Sigmoid colon (tissue), 7 donors: ENCODE measurements around the gene GATA2. TPM values are rescaled to one million over a fixed set of nuclear protein-coding genes. Genes with fewer than 3 reads are reported as not detected.

Experiments
- DNase-seq: peaks from one replicate; pipeline ENCODE4 v3.0.0-alpha.2; 2019
- H3K27ac ChIP-seq, 4 donors: fragments of 200-600 bp; sonication (generic); one replicate each; pipeline ENCODE4 v1.5.1; 2016 to 2019; ENCODE audit warnings: mild to moderate bottlenecking in 1 of 4
- H3K27me3 ChIP-seq, 3 donors: fragments of 200-600 bp; sonication (generic); one replicate each; pipeline ENCODE4 v1.5.1; 2019; ENCODE audit warnings: mild to moderate bottlenecking in 1 of 3
- H3K36me3 ChIP-seq, 4 donors: fragments of 200-600 bp; sonication (generic); one replicate each; pipeline ENCODE4 v1.5.1; 2016 to 2019
- H3K4me1 ChIP-seq, 4 donors: fragments of 200-600 bp; sonication (generic); one replicate each; pipeline ENCODE4 v1.5.1; 2017 to 2019
- H3K4me3 ChIP-seq, 4 donors: fragments of 200-600 bp; sonication (generic); one replicate each; pipeline ENCODE4 v1.5.1; 2017 to 2019; ENCODE audit warnings: mild to moderate bottlenecking in 2 of 4, moderate library complexity in 1 of 4
- H3K9me3 ChIP-seq, 4 donors: fragments of 200-600 bp in 3 of 4; sonication (generic) in 3 of 4; one replicate each; pipeline versions ENCODE4 v1.5.1 to v1.6.1; 2013 to 2019
- EP300 ChIP-seq, 4 donors: sonication (generic); formaldehyde crosslinking; IDR thresholded peaks; one replicate each; pipeline ENCODE4 v1.6.1; 2017; ENCODE audit warnings: antibody characterized with exemption in 4 of 4
- POLR2A ChIP-seq, 2 donors: fragments of 450-650 bp; IDR thresholded peaks; one replicate each; pipeline ENCODE4 v1.6.1; 2016; ENCODE audit warnings: antibody characterized with exemption in 2 of 2, mild to moderate bottlenecking in 2 of 2, moderate library complexity in 2 of 2
- POLR2AphosphoS5 ChIP-seq, 4 donors: sonication (generic); formaldehyde crosslinking; IDR thresholded peaks; one replicate each; pipeline ENCODE4 v1.6.1; 2017; ENCODE audit warnings: antibody characterized with exemption in 4 of 4
- WGBS, 2 donors: extraction: QIAGEN DNeasy Blood & Tissue Kit; methylation state at CpG; one replicate each; pipeline ENCODE4 v1.1.7; 2013; 5-methylcytosine and 5-hydroxymethylcytosine counted together
- intact Hi-C: fragments of 100-400 bp; cut with DNase I; formaldehyde crosslinking; loops from one replicate; pipeline ENCODE4 v1.15.1; 2023
- polyA plus RNA-seq, 3 donors: library from polyadenylated mRNA; stranded (reverse); fragments of 200-250 nt; gene quantifications; one replicate each; pipeline ENCODE4 v1.2.3, GENCODE V29; 2013
- total RNA-seq, 4 donors: library from RNA; depleted of rRNA; stranded (reverse); fragments of >200 nt; gene quantifications; one replicate each; pipeline ENCODE4 v1.1.0, GENCODE V29; 2016
- TF ChIP-seq, protein P1 (sequence below), 4 experiments: fragments of 450-650 bp in 3 of 4; fragments of 200-600 bp in 1 of 4; IDR thresholded peaks; one replicate each; pipeline ENCODE4 v1.5.1; 2016 to 2019; ENCODE audit warnings: antibody characterized with exemption in 4 of 4, mild to moderate bottlenecking in 3 of 4, moderate library complexity in 2 of 4
- donor health status: healthy with polysubstance abuse.
- donor health status: Bipolar disorder and iron deficiency.
- donor health status: healthy.

Gene GATA2
- total and polyA plus RNA-seq, 7 donors: 0.46 to 6.6 (median 3.5) TPM

DNA sequence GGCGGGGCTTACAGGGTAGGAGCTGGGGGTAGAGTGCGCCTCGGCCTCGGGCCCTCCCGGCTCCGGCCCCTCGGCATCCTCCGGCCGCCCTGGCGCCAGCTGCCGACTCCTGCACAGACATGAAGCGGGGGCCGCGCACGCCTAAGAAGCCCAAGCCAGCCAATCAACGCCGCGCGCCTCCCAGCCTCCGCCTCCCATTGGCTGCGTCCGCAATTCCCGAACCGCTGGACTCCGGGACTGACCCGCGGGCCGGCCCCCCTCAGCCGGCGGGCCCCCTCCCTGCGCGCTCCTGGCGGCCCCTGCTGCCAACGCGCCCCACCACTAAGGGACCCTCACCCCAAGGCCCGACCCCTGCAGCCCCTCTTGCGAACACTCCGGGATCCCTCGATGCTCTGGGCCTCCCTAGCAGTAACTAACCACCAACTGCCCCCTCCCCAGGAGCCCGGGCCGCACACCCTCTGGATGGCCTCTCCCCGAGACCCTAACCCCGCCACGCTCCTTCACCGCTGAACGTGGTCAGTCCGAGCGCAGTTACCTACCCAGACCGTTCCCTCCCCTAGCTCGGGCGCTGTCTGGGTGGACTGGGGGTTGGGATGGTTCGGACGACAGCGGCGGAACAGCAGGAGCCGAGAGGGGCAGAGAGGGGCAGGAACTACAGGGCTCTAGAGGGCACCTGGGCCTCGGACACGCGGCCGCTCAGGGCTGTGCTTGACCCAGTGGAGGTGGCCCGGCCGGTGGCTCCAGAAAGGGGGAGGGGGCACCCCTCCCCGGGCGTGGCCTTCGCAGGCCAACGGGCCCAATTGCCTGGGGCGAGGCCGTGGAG is 5.0 kb downstream of the GATA2 start:
- H3K4me1 ChIP-seq: peaks cover 0 to 80% (median 66%) of the 10 kb centered on the region in 4 donors
- intact Hi-C loops: no loop called here
- peak overlapping the region; percentile 33 to 75 (median 52) for H3K27ac ChIP-seq

DNA sequence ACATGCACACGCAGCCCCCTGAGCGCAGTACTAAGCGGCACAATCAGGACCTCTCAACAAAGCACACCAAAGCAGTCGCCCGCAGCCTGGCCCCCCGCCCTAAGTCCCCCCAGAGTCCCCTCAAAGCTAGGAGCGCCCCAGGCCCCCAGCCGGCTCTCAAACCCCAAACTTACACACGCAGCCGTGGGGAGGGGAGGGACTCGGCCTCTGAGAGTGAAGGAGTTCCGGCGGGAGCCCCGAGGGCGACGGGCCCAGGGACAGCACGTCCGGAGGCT is 5.5 kb downstream of the GATA2 start:
- H3K27me3 ChIP-seq: peaks cover 89 to 100% (median 99%) of the 10 kb centered on the region in 3 donors
- WGBS, 2 donors: 1 to 3% methylated on average over 18 of the region's 18 CpGs
- DNase-seq: no peak
- peak overlapping the region in 1 of 4 donors; percentile 75 for H3K27ac ChIP-seq
- no peak for TF ChIP-seq EP300 (IDR thresholded peaks at IDR 0.05)
- TF ChIP-seq POLR2A (IDR thresholded peaks at IDR 0.05): no peak
- TF ChIP-seq, protein P1, sequence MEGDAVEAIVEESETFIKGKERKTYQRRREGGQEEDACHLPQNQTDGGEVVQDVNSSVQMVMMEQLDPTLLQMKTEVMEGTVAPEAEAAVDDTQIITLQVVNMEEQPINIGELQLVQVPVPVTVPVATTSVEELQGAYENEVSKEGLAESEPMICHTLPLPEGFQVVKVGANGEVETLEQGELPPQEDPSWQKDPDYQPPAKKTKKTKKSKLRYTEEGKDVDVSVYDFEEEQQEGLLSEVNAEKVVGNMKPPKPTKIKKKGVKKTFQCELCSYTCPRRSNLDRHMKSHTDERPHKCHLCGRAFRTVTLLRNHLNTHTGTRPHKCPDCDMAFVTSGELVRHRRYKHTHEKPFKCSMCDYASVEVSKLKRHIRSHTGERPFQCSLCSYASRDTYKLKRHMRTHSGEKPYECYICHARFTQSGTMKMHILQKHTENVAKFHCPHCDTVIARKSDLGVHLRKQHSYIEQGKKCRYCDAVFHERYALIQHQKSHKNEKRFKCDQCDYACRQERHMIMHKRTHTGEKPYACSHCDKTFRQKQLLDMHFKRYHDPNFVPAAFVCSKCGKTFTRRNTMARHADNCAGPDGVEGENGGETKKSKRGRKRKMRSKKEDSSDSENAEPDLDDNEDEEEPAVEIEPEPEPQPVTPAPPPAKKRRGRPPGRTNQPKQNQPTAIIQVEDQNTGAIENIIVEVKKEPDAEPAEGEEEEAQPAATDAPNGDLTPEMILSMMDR (IDR thresholded peaks at IDR 0.05): no peak
- no peak for TF ChIP-seq POLR2AphosphoS5 (IDR thresholded peaks at IDR 0.05)
- H3K9me3 ChIP-seq: no peaks in the 10 kb centered on the region
- no peaks in the 10 kb centered on the region for H3K36me3 ChIP-seq
- intact Hi-C loops: no loop called here
- peaks cover 0 to 80% (median 65%) of the 10 kb centered on the region in 4 donors for H3K4me1 ChIP-seq
- peak overlapping the region; percentile 37 to 58 (median 48) for H3K4me3 ChIP-seq

More for the DNA sequence above, 5.0 kb downstream of the GATA2 start:
- Histone ChIP-seq H3K9me3 (no peaks in the 10 kb centered on the region), H3K36me3 (no peaks in the 10 kb centered on the region), H3K27me3 (peaks cover 90 to 100% (median 99%) of the 10 kb centered on the region in 3 donors), H3K4me3 (peak overlapping the region; percentile 37 to 58 (median 48))
- TF ChIP-seq POLR2AphosphoS5 (IDR thresholded peaks at IDR 0.05): peak in 3 of 4 donors; percentile 28 to 80 (median 68)
- TF ChIP-seq POLR2A (IDR thresholded peaks at IDR 0.05): no peak
- TF ChIP-seq, protein P1 (IDR thresholded peaks at IDR 0.05): no peak
- peak; percentile 86 for DNase-seq
- WGBS, 2 donors: 1 to 2% methylated on average over 68 of the region's 68 CpGs

DNA sequence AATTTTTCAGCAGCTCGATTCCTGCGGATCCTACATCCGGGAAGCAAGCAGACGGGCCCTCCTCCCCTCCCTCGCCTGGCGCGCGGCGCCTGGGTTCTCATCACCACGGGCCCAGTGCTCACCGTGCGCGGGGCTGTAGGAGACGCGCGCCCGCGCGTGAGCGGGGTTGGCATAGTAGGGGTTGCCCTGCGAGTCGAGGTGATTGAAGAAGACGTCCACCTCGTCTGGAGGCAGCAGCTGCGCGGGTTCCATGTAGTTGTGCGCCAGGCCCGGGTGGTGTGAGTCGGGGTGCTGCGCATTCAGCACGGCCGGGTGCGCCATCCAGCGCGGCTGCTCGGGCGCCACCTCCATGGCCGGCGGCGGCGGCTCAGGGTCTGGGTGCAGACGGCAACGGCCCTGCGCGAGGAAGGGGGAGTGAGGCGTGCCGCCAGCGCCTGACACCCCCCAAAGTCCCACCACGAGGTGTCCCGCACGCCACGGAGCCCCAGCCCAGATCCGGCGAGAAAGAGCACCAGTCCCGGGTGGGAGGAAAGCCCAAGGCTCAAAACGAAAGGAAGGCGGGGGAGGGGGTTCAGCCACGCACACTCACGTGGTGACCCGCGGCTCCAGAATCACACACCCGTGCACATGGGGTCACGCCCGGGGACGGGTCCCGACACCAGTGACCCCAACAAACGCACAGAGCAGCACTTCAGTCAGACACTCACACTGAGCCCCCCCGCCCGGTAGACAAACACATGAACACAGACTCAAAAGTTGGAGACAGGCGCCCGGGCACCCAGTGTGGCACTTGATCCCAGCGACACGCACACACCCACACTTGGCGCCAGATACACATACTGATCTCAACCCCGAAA is 6.1 kb downstream of the GATA2 start:
- H3K36me3 ChIP-seq: no peaks in the 10 kb centered on the region
- no peak for DNase-seq
- peak overlapping the region in 2 of 4 donors; percentile 8 to 75 for H3K27ac ChIP-seq
- peaks cover 88 to 100% (median 99%) of the 10 kb centered on the region in 3 donors for H3K27me3 ChIP-seq
- 1% methylated on average over 75 of the region's 75 CpGs for WGBS, 2 donors
- no peaks in the 10 kb centered on the region for H3K9me3 ChIP-seq
- TF ChIP-seq, protein P1 (IDR thresholded peaks at IDR 0.05): no peak
- peak; percentile 36 to 85 (median 68) for TF ChIP-seq POLR2AphosphoS5 (IDR thresholded peaks at IDR 0.05)
- TF ChIP-seq POLR2A (IDR thresholded peaks at IDR 0.05): no peak
- no peak for TF ChIP-seq EP300 (IDR thresholded peaks at IDR 0.05)
- intact Hi-C loops: no loop called here
- peak overlapping the region; percentile 37 to 58 (median 48) for H3K4me3 ChIP-seq
- peaks cover 0 to 75% (median 59%) of the 10 kb centered on the region in 4 donors for H3K4me1 ChIP-seq

DNA sequence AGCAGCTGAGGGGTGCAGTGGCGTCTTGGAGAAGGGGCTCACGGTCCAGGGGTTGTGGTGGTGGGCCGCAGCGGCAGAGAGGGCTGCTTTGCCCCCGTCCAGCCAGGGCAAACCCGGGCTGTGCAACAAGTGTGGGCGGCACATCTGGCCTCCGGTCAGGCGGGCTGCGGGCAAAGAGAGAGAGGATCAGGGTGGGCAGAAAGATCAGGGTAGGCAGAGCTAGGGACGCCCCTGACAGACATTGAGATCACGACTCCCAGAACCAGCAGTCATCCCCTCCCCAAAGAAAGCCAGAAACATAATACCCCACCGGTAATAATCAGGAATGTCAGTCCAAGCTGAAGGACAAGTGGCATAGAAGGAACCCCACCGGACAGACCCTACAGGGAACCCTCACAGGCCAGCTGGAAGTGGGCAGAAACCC is 6.8 kb downstream of the GATA2 start:
- H3K27ac ChIP-seq: peak overlapping the region in 1 of 4 donors; percentile 8
- H3K4me1 ChIP-seq: peaks cover 0 to 69% (median 56%) of the 10 kb centered on the region in 4 donors

More for the DNA sequence above, 6.8 kb downstream of the GATA2 start:
- 20 to 23% methylated on average over 14 of the region's 14 CpGs for WGBS, 2 donors
- H3K9me3 ChIP-seq: no peaks in the 10 kb centered on the region
- H3K36me3 ChIP-seq: no peaks in the 10 kb centered on the region
- TF ChIP-seq EP300 (IDR thresholded peaks at IDR 0.05) (no peak), POLR2A (IDR thresholded peaks at IDR 0.05) (no peak), POLR2AphosphoS5 (IDR thresholded peaks at IDR 0.05) (no peak)
- TF ChIP-seq, protein P1 (IDR thresholded peaks at IDR 0.05): no peak
- H3K27me3 ChIP-seq: peaks cover 88 to 100% (median 99%) of the 10 kb centered on the region in 3 donors
- peak overlapping the region in 3 of 4 donors; percentile 42 to 58 (median 54) for H3K4me3 ChIP-seq
- DNase-seq: no peak
- intact Hi-C loops: no loop called here
